LoVo (cell line): ENCODE results near the gene RPH3AL.
"Not testable (repeated sequence)": the region's sequence is repeated elsewhere in the genome, so short reads cannot be mapped to it uniquely, and the experiment has no call there.

Experiments used
- DNase-seq: peaks from one replicate; pipeline ENCODE4 v3.0.0-alpha.2; 2016; ENCODE audit warnings: low spot score

RPH3AL gene

DNA sequence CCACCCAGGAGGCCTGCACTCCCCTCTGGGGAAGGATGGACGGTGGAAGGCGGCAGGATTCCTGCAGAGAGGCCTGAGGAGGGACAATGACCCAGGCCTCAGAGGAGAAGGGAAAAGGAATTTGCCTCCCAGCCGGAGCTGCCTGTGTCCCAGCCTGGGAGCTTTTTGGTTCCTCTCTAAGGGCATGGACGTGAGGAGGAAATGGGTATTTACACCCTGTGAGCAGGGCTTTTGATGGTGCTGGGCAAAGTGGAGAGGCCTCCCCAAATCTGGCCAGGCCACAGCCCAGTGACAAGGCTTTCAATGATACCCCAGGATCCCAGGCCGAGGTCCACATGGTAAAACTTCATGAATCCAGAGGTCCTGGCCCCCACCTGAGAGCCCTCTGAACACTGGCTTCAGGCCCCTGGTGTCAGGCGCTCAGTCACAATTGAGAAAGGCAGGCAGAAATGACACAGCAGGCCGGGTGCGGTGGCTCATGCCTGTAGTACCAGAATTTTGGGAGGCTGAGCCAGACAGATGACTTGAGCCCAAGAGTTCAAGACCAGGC lies 115.1 kb downstream of the RPH3AL start:
- no peak for DNase-seq

DNA sequence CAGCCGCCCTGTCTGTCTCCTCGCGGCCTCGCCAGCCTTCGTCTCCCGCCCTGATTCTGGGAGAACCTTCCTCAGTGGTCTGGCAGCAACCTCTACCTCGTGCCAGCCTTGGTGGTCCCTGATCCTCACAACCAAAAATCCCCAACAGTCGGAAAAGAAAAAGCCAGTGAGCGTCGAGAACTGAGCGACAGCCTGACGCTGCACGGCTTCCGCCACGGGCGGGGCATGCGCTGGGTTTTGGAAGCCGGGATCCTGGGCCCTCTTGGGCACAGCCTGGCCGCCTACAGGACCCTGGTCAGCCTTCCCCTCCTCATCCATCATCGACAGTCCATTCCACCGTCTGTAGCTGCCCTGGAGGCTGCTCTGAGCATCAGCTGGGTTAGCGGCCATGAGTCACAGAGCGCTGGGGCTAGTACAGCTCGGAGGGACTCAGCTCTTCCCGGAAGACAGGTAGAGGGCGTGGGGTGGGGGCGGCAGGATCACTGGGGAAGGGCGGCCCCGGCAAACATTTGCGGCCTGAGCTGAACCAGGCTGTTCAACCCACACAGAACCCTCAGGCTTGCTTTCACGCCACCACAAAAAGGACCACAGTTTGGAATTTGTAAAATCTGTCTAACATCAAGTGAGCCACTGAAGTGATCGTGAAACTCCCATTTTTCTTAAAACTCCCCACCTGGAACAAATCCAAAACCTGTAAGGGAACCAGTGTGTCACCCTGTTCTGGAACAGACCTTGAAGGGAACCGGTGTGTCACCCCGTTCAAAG lies 115.8 kb downstream of the RPH3AL start:
- no peak for DNase-seq

DNA sequence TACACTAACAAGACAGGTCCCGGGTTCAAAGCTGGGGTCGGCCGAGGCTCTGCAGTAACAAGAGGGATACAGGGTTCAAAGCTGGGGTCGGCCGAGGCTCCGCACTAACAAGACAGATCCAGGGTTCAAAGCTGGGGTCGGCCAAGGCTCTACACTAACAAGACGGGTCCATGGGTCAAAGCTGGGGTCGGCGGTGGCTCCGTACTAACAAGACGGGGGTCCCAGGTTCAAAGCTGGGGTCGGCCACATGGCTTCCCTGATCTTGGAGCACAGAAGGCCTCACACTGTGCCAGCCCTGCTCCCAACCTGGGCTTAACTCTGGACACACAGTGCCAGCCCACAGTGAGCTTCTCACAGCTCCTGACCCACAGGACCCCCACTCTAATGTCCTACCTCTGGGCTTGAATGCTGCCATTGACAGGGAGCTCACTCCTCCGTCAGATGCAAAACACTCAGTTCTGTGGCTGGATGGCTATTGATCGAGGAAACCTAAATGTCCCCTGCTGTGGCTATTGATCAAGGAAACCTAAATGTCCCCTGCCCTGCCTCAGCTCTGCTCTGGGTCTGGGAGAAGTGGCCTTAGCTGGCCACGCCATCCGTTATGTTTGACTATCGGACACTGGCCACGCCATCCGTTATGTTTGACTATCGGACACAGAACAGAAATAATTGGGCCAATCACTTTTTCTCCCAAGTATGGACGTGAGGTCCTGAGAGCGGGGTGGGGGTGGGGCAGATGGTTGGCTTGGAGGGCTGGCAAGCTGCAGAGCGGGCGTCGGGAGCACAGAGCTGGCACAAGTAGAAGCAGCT lies 116.6 kb downstream of the RPH3AL start:
- no peak for DNase-seq

DNA sequence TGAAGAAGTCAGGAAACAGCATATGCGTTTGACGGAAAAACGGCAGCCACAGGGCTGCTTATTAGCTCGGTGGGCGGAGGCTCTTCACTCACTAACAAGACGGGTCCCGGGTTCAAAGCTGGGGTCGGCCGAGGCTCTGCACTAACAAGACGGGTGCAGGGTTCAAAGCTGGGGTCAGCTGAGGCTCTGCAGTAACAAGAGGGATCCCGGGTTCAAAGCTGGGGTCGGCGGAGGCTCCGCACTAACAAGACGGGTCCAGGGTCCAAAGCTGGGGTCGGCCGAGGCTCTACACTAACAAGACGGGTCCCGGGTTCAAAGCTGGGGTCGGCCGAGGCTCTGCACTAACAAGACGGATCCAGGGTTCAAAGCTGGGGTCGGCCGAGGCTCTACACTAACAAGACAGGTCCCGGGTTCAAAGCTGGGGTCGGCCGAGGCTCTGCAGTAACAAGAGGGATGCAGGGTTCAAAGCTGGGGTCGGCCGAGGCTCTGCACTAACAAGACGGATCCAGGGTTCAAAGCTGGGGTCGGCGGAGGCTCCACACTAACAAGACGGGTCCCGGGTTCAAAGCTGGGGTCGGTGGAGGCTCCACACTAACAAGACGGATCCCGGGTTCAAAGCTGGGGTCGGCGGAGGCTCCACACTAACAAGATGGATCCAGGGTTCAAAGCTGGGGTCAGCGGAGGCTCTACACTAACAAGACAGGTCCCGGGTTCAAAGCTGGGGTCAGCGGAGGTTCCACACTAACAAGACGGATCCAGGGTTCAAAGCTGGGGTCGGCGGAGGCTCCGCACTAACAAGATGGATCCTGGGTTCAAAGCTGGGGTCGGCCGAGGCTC lies 117.4 kb downstream of the RPH3AL start:
- DNase-seq, result not testable (repeated sequence)

DNA sequence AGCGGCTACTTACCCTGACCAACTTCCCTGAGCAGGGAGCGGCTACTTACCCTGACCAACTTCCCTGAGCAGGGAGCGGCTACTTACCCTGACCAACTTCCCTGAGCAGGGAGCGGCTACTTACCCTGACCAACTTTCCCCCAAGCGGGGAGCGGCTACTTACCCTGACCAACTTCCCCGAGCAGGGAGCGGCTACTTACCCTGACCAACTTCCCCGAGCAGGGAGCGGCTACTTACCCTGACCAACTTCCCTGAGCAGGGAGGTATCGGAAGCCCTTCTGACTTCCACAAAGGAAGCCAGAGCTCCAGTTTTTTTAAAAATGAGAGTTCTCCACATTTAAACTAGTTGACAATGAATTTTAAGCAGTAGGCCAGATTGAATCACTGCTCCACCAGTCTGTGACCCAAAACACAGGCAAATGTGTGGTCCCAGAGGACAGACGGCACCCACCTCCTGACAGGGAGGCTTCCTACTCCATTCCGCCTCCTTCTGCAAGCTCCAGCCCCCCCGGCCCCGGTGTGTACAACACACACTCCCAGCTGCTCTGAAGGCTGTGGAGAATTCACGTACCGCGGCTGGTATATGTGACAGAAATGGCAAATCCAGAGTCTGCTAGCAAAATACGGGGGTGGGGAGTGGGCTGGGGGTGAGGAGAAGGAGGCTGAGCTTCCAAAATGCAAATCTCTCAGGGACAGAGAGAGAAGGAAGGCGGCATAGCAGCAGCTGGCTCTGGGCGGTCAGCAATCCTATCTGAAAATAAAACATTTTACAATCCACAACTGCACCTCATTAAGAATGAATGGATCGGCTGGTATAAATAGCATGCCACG lies 118.2 kb downstream of the RPH3AL start:
- not testable (repeated sequence) for DNase-seq

DNA sequence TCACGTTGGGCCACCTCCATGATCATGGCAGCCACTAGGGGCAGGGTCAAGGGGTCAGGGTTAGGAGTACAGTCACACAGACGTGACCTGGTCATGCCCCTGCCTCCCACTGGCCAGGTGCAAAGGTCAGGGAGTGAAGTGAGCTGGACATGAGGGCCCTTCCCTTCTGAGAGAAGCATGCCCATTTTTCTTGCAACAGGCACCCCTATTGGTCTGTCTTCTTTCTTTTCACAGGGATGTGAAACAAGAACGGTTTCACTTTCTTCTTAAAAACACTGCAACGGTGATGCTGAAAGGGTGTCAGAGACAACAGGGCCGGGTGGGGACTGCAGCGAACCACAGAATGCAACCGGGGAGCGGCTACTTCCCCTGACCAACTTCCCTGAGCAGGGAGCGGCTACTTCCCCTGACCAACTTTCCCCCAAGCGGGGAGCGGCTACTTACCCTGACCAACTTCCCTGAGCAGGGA lies 119.1 kb downstream of the RPH3AL start:
- no peak for DNase-seq

DNA sequence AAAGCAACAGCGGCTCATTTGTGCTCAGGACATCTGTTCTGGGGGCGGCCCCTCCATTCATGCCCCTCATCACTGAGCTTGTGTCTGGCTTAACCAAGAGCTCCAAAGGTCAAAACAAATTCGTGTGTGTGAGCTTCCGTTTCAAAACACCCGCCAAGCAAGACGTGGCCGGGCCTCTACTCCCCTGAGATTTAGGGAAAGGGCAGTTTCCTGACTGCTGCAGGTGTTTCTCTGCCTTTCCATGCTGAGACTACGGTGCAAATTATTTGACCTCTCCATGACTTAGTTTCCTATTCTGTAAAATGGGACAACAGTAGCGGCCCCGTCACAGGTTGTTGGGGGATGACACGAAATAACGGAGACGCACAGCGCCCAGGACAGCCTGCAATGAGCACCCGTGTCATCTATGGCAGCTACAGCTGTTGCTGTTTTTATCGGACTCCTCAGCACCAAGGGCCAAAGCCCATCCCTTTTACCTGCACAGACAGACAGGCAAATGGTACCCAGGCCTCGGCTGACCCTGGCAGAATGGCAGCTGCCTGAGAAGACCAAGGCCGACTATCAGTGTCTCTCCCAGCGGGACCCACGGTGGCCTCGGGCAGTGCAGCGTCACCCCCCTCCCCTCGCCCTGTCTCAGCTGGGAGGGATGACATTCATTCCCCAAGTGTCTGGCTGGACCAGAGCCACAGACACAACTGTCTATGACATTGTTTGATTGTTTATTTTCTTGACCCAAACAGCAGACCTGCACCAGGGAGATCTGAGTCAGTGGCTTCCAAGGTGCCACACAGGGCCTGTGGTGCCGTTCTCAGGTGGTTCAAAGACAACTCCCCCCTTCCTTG lies 120.4 kb downstream of the RPH3AL start:
- no peak for DNase-seq

DNA sequence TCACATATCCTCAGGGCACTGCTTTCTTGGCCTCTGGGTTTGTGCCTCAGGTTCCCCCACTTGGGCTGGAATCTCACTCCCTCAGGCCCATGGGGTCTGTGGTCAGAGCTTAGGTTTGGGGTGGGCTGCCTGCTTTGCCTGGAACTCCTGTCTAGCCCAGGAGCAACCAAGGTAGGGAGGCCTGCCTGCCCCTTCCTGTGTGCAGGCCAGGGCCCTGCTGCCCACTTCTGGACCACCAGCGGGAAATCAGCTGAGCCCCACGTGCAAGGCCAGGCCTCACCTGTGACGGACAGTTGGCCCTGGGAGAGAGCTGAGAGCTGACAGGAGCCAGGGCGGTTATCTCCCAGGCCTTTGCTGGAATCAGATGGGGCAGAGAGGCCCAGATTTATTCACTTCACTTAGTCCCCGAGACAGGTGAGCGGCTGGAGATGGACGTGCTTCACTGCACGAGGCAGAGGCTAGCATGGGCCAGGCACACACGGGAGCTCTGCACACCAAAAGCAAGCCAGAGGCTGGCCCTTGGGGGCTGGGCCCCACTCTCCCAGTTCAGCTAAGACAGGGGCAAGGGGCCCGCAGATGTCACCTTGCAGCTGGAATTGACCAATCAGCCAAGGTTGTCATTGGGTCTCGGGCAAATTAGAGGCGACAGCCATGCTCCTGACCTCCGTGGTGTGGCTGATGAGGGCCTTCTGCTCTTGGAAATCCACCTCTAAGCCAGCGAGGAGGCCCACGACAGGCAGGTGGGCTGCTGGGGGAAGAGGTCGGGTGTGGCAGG lies 121.2 kb downstream of the RPH3AL start:
- DNase-seq, result no peak

DNA sequence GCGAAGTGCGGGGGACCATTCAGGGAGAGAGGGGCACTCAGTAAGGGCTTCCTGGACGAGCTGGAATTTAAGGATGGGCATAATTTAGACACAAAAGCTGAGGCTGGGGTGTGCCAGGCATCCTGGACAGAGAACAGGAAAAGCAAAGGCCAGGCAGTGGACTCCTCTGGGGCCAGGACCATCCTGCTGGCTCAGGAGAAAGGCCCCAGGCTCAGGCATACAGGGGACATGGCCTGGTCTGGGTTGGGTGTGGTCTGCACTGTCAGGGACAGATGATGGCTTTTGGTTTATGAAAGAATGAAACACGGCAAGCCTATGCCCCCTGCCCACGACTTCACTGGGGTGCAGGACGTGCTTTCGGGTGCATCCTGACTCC lies 122.2 kb downstream of the RPH3AL start:
- DNase-seq, result no peak

DNA sequence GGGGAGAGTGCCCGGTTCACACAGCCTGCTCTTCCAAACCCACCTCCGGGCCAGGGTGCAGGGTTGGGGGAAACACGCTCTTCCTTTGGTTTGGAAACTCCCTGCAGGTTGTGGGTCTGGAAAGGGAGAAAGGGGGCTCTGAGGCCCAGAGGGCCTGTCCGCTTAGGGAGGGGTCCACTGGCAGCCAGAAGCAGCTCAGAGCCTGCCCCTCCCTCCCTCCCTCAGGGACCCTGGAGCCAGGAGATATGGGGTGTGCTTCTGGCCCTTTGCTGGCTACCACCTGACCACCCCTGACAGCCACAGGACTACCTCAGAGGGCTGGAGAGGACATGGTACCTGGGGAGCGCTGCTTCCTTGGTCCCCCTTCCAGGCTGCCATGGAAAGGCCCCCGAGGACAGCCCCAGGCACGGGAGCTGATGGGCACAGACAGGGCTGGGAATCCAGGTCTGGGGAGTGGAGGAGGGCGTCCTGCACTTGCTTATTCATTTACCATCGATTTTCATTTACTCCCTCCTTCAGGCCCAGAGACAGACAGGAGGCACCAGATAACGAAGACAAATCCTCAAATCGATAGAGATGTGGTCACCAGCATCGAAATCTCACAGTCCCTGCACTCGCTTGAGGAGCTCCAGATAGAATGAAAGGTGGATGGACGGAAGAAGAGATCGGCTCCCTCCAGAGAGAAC lies 122.8 kb downstream of the RPH3AL start:
- DNase-seq, result no peak

DNA sequence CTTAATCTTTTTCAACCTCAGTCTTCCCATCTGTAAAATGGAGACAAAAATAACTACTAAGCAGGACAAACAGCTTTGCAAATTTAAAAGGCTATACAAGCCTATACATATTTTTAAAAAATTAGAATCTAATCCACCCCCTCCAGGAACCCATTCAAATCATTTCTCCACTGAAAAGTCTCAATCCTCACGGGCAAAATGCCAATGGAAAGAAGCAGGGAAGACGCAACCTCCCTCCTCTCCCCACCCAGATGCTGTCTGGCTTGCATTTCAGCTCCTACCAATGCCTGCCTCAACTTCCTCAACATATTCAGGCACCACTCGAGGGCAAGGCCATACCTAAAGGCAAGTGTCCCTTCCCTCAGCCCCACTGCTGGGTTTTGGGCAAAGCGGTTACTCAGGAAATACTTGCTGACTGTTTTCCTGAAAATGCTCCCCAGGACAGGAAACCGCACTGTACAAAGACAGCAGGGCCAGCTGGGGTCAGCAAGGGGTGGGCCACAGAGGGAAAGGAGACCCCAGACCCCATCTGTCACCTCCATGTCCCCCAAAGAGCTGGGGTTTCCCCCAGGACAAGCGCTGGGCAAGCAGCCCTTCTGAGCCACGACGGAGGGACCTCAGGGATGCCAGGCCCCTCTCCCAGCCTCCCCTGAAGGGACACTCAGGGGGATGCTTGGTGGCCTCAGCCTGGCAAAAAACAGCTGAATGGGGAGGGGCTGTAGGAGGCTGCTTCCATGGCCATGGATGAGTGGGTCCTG lies 123.5 kb downstream of the RPH3AL start:
- no peak for DNase-seq

DNA sequence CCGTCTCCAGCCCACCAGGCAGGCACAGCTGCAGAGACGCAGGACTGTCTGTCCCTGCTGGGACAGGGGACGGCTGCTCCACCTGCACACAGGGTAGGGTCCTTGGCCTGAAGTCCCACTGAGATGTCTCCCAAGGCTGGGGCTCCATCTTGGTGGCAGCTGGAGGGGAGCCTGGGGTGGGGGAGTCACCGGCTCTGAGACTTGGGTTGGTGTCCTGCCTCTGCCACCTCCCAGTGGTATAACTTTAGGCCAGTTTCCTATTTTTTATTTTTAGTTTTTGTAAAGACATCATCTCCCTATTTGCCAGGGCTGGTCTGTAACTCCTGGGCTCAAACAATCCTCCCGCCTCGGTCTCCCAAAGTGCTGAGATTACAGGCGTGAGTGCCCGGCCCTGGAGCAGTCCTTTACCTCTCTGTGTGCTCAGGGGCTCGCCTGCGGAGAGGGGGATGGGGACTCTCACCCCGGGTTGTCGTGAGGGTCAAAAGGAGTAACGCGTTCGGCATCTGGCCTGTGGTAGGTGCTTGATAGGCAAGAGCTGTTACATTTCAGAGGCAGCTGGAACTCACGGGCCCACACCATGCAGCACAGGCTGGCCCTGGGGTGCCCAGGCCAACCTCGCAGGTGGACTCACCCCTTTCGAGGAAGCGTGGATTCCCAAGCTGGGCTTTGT lies 124.5 kb downstream of the RPH3AL start:
- DNase-seq, result no peak

DNA sequence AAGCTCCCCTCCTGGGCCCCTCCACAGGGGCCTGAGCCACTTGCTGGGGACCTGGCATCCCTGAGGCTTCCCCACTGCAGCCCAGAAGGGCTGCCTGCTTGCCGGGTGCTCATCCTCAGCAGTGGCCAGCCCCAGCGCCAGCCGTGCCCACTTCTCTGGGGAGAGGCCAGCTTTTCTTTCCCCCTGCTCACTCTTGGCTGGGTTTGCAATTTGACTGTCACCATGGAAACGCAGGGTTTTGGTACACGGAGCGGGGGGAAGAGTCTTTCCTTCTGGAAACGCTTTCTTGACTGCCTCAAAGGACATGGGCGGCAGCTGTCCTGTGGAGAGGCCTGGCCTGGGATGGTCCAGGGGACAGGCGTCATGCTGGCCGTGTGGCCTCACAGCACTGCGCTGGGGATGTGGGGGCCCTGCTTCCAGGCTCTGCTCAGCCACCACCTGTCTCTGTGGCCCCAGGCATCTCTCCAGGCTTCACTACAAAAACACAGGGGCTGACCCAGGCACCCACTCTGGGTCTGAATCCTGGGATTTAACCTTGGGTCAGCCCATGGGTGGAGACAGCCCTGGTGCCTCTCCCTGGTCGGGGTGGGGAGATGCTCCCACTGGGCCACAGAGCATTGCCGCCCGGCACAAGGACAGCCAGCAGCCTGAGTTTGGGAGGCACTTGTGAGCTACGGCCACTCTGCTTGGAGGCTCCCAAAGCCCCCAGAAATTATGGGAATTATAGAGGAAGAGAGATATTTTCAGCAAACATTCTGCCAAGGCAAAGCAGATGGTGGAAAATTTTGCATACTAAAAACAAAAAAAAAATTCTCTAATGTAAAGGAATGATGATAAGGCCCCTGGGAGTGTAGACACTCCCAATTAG lies 125.3 kb downstream of the RPH3AL start:
- no peak for DNase-seq

DNA sequence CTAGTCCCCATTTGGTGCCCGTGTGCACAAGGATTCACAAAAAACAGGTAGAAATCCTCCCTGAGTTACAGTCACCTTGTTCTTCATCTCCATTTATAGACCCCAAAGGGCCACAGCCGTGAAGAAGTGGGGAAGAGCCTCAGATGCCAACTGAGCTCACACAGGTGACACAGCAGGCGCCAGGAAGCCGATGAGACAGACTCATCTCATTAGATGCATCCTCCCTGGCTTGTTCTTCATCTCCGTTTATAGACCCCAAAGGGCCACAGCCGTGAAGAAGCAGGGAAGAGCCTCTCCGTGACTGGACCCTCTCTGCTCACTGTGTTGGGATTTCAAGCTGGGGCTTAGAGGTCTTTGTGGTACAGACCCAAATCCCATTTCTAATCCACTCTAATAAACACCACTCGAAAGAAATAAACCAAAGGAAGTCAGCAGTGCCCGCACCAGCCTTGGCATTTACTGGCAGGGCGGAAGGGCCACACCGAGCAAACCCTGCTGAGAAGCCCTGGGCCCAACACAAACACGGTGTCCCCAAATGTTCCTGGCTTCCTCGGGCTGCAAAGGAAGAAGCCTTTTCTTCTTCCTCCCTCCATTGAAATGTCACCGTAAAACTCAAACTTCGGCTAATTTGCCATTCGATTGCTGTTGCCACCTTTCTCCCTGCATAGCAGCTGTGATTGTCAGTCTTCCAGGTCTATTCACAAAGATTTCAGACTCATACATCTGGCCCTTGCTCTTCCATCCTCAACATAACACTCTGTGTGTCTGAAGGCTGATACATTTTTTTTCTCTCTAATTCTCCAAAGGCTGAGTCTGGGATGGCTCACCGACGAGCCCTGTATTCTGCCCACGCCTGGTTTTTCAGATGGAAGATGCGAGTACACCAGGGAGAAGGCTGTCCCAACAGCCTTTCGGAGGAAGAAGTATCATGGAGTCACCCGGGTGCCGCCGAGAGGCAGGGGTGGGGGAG lies 126.2 kb downstream of the RPH3AL start:
- DNase-seq, result no peak

DNA sequence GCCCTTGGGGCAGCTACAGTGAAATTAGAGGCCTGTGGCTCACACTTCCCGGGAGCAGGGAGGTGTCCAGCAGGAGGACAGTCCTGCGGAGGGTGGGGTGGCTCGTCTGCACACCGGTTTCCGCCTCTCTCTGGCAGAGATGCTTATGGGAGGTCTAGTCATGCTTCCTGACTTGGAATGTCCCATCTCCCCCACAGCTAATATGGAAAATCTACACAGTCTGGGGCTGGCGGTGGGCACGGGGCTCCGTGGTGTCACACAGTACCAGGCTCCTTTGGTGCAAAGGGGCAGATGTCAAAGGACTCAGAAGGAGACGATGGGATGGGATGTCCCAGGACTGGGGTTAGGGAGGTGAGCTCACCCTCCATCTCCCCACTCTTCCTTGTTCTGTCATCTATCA lies 127.1 kb downstream of the RPH3AL start:
- DNase-seq, result no peak
